NOMO-1 treated with dmso at 0.1 percent for 144 hours (cell line): ENCODE results near the gene LAMA4.

ENCODE experiments used
- DNase-seq: peaks from one replicate; lab custom pipeline; 2025; ENCODE audit not compliant: unreplicated experiment; lab: John Stamatoyannopoulos, UW

The LAMA4 gene

DNA sequence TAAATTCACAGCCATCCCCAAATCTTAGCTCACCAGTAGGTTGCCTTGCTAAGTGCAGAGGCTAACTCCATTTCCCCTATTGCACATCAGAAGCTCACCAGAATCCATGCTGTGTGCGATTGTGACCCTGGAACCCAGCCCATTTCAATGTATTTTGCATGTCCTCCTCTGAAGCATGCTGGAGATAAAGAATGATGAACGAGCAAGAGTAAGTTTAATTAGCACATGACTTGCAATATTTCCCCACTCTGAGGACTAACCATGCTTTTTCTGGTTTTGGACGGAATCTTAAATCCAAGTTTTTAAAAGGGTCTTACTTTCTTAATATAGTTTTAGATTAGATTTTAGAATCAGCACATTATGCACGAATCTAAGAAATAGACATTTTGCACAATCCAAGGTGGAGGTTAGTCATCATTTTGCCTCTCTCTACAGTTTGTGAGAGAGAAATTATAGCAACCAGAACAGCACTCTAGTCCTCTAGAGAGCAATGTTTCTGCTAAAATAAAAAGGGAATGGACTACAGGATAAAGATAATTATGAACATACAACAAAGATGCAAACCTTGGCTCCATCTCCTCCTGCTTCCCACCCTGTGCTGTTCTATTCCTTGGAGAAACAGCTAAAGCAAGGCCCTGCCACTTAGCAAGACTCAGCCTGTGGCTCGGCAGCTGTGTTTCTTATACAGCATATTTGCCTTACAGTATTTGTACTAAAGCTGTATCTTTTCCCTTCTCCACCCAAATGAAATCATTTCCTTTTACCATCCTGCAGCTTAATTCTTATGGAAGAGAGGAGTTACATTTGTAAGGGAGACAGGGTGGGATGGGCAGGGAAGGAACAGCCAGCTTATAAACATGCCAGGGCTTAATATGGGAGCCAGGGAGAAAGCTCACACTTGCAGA, 24.9 kb upstream of the LAMA4 start:
- DNase-seq, result no peak

- no peak for DNase-seq
Observed at GRCh38 chr6:112275365-112275764, 21.0 kb upstream of the LAMA4 start.

- DNase-seq, result no peak
Observed at GRCh38 chr6:112274774-112275173, 20.4 kb upstream of the LAMA4 start.

DNA sequence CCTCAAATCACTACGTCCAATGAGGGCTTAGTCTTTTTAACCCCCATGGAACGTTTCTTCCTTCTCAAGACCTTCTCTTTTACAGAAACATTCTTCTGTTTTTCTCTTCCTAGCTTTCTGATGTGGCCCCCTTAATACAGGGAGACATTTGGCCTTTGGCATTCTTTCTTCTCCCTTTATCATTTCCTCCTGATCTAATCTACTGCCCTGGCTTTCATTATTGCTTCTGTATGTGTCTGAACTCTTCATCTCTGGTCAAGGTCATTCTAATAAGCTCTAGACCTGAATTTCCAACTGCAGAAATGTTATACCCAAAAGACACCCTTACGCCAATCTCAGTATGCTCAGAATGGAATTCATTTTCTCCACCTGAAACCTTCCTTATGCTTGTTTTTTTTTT, 18.4 kb upstream of the LAMA4 start:
- DNase-seq, result no peak

GRCh38 chr6:112270756-112271155, 16.4 kb upstream of the LAMA4 start:
- DNase-seq, result no peak

GRCh38 chr6:112269979-112270566, 15.7 kb upstream of the LAMA4 start:
- DNase-seq, result no peak

- DNase-seq, result no peak
Observed at GRCh38 chr6:112269114-112269513, 14.7 kb upstream of the LAMA4 start.

DNA sequence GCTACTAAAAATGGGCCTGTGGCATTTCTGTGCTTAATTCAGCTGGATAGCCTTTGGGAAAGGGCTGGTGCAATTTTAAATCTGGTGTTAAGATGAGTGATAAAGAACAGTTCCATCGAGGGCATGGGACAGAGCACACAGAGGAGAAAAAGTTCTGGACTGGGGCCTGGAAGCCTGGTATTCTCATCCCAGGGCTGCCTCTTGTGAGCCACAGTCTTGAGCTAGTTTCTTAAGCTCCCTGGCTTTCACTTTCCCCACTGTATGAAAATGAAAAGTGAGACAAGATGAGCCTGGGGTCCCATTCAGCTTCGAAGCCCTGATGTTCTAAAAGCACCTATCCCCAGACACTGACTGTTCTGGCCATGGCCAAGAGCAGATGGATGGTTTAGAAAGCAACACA, 14.3 kb upstream of the LAMA4 start:
- no peak for DNase-seq

DNA sequence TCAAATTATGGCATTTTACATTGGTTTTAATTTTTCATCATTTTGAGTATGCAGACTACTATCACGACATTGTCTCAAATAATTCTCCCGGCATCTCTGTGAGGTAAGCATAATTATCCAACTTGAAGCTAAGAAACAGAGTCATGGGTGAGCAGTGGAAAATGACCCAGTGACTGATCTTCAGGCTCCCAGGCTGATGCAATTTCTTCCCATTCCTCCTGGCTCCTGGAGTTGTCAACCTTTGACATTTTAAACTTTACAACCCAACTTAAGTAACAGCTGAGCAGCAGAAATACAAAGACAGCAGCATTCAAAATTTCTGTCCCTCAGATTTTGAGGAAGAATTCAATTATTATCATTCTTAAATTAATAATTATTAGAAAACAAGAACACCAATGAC, 13.7 kb upstream of the LAMA4 start:
- no peak for DNase-seq

GRCh38 chr6:112266331-112266730, 12.0 kb upstream of the LAMA4 start:
- no peak for DNase-seq

DNA sequence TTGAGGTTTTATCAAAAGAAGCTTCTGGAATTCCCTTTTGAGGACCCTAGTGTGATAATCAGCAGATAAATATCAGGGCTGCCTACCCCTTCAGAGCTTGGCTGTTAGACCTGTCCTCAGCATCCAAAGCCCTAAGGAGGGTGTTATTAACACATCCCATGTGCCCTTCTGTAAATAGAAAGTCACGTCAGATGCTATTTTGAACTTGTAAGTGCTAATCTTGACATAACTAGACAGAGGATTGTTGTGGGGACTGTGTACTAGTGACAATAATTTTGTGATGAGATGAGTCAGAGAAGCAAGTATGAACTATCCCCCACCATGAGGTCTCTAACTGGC, 4.9 kb upstream of the LAMA4 start:
- no peak for DNase-seq

DNA sequence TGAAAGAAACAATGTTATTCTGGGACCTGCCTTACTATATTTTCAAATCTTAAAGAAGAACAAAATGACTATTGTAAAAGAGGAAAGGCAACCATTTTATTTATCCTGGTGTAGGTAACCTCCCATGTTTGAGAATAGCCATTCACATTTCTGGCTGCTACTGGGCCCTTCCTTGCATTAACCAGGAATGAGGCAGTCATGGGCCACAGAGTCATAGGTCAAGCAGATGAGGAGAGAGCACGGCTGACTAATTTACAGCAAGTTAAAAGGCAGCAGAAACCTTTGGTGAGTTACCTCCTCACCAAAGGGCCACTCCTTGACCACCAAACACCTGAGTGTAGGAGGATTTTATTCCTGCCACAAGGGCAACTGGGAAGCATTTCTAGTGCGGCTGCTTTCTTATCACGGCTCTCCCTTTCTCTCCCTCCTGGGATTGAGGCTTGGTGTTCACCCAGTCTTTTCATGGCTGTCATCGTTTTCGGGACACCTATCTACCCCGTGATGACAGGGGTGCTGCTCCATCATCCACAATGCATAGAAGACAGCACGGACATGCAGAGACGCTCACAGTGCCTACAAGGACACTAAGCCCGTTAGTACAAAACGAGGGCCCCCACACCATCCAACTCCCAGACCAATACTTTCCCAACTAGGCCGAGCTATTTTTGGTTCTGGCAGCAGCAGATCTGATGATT, 4.4 kb upstream of the LAMA4 start:
- no peak for DNase-seq

- no peak for DNase-seq
Observed at GRCh38 chr6:112257178-112257855, 3.0 kb upstream of the LAMA4 start.

GRCh38 chr6:112254921-112255320, 554 bp upstream of the LAMA4 start:
- no peak for DNase-seq

DNA sequence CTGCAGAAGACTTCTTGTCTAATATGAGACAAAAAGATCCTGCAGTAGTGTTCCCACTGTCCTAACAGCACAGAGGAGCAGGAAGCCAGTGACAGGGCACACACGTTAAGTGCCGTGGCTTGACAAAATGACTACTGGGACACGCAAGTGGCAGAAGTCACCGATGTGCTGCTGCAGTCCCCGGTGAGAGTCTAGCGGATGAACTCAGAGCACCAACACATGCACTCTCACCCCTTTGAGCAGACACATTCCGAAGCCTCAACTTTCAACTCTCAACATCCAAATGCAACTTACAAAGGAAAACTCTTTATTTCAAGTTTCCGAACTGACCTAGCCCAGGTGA, 898 bp downstream of the LAMA4 start:
- DNase-seq, result no peak

DNA sequence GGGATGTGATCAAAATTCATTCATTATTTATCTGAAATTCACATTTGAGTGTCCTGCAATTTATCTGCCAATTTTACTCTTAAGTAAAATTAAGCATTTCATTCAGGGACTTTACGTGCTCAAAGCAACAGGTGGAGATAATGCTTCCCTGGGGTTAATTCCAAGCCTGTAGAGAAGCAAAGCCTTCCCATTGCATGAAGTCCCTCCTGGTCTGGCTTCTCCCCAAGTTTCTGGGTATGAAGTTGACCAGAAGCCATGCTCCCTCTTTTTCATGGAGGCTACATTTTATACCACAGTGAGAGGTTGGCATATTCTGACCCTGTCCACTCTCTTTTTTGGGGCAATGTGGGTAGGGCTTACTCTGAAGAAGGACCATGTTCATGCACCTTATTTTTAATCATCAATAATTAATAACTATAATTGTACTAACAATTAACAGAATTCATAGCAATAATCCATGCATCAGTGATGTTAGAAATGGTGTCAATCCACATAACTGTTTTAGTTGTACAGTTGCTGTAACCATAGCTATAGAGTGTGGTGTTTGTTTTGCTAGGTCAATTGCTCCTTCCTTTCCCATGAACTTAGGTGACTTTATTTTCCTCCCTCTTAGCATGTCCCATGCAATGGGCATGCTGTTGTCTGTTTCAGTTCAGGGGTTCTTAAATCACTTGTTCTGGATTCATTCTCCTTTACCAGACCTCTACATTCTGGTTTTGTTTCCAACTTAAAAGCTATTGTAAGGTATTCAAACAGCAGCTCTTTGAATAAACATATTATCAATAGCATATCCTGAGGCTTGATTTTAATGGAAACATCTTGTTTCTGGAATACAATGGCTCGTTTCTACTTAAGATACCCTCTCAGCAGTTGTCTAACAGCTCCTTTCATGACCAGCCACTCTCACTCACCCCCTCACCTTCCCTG, 1.5 kb downstream of the LAMA4 start:
- DNase-seq, result no peak

- DNase-seq, result no peak
Observed at GRCh38 chr6:112251171-112251875, 3.0 kb downstream of the LAMA4 start.

- no peak for DNase-seq
Observed at GRCh38 chr6:112249489-112249888, 4.9 kb downstream of the LAMA4 start.

DNA sequence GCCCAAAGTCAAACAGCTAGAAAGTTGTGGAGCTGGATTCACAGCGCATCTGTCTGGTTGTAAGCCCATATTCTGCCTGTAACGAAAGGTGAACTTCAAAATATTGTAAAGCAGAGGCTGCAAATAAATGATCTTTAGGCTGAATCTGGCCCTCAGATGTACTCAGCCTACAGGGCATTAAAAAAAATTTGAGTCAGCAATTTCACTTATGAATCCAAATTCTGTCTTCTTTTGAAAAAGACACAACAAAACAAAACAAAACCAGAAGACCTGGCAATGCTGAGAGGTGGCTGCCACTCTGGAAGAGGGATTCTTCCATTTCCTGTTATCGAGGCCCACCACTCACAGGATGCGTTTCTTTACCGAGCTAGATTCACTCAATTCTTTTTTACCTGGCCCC, 7.1 kb downstream of the LAMA4 start:
- no peak for DNase-seq
